ENCODE results near the gene DUSP16.
"Not testable (repeated sequence)": the region's sequence is repeated elsewhere in the genome, so short reads cannot be mapped to it uniquely, and the experiment has no call there.

The DUSP16 gene

GRCh38 chr12:12531194-12531593 is 31.5 kb downstream of the DUSP16 start:
- H3K4me3 ChIP-seq (ENCODE audit: low read depth, low read length): no peak overlapping the region
- TF ChIP-seq, protein P1, sequence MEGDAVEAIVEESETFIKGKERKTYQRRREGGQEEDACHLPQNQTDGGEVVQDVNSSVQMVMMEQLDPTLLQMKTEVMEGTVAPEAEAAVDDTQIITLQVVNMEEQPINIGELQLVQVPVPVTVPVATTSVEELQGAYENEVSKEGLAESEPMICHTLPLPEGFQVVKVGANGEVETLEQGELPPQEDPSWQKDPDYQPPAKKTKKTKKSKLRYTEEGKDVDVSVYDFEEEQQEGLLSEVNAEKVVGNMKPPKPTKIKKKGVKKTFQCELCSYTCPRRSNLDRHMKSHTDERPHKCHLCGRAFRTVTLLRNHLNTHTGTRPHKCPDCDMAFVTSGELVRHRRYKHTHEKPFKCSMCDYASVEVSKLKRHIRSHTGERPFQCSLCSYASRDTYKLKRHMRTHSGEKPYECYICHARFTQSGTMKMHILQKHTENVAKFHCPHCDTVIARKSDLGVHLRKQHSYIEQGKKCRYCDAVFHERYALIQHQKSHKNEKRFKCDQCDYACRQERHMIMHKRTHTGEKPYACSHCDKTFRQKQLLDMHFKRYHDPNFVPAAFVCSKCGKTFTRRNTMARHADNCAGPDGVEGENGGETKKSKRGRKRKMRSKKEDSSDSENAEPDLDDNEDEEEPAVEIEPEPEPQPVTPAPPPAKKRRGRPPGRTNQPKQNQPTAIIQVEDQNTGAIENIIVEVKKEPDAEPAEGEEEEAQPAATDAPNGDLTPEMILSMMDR (IDR thresholded peaks at IDR 0.05; ENCODE audit: low read depth, low read length, missing control alignments): no peak
- no peak for DNase-seq (ENCODE audit: low read depth)

DNA sequence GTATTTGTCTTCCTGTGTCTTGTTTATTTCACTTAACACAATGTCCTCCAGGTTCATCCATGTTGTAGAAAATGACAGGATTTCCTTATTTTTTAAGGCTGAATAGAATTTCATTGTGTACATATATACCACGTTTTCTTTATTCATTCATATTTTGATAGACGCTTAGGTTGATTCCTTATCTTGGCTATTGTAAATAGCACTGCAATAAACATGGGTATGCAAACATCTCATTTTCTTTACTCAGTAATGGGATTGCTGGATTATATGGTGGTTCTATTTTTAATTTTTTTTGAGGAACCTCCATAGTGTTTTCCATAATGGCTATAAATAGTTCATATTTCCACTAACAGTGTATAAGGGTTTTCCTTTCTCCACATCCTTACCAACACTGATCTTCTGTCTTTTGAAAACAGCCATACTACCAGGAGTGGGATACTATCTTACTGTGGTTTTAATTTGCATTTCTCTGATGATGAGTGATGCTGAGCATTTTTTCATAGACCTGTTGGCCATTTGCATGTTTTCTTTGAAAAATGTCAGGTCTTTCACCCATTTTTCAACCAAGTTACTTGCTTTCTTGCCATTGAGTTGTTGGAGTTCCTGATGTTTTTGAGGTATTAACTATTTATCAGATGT is 32.8 kb downstream of the DUSP16 start:
- TF ChIP-seq, protein P1 (IDR thresholded peaks at IDR 0.05; ENCODE audit: low read depth, low read length, missing control alignments): no peak
- H3K4me3 ChIP-seq (ENCODE audit: low read depth, low read length): no peak overlapping the region
- DNase-seq (ENCODE audit: low read depth): no peak

DNA sequence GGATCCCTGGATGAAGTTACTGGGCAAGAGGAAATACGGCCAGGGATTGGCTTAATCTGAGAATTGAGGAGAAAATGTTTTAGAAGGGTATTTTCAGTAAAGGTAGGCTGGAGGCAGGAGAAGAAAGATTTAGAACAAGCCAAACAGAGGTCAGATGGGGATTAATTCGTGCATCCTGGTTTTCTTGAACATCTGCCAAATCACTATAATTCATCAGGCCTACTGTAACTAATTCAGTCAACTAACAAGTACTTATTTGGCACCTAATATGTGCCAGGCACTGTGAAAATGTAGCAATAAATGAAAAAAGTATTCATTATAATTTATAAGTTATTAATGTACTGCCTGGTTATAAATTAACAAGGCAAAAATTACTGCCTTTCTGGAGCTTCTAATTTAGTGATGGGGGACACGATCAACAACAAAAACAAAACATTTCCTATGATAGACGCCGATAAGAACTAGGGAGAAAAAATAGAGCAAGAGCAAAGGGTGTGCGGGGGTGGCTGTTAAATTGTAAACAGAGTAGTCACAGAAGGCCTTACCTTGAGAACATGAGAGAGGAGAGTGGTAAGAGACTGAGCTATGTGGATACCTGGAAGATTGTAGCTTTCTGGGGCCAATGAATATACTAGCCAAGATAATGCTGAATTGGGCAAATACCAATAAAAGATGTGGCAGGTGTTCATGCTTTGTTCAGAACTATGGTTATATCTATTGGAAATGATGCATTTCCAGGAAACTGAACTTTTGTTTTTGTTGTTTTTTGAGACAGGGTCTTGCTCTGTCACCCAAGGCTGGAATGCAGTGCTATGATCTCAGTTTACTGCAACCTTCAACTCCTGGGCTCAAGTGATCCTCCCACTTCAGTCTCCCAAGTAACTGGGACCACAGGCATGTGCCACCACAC is 34.0 kb downstream of the DUSP16 start:
- no peak for DNase-seq (ENCODE audit: low read depth)
- TF ChIP-seq, protein P1 (IDR thresholded peaks at IDR 0.05; ENCODE audit: low read depth, low read length, missing control alignments): no peak
- H3K4me3 ChIP-seq (ENCODE audit: low read depth, low read length): no peak overlapping the region

DNA sequence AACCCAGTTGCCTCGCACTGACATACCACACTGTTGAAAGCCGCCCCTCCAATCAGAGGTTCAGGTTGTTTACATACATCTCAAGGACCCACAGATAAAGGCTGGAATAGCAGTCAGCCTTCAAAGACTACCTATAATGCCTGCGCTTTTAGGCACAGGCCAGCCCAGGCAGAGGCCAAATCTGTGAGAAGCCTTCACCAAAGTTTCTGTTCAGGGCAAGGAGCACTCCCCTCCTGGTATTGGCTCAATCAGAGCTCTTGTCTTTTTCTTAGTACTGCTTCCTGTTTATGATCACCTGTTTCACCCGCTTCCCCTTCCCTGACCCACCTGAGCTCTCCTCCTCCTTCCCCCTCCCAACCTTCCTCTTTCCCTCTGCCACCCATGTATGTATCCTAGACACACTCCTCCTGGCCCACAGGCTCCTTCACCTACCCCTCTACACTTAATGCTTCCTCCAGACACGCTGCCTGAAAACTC is 34.8 kb downstream of the DUSP16 start:
- no peak overlapping the region for H3K4me3 ChIP-seq (ENCODE audit: low read depth, low read length)
- DNase-seq (ENCODE audit: low read depth): no peak
- TF ChIP-seq, protein P1 (IDR thresholded peaks at IDR 0.05; ENCODE audit: low read depth, low read length, missing control alignments): no peak

DNA sequence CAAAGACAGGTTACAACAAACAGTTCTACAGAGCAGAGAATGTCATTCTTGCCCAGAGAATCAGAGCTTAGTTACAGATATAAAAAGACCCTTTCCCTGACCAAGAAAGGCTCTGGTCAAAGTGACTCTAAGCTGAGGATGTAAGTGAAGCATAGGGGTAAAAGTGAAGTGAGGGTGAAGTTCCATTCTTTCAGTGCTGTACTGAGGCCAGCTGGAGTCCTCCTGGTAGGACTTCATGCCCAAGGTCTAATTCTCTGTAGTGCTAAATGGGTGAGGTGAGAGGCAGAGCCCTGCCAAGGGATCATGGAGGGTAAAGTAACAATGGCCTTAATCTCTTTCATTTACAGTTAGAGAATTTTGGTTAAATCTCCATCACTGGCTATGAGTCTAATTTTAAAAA is 38.5 kb downstream of the DUSP16 start:
- TF ChIP-seq, protein P1 (IDR thresholded peaks at IDR 0.05; ENCODE audit: low read depth, low read length, missing control alignments): no peak
- no peak overlapping the region for H3K4me3 ChIP-seq (ENCODE audit: low read depth, low read length)
- no peak for DNase-seq (ENCODE audit: low read depth)

DNA sequence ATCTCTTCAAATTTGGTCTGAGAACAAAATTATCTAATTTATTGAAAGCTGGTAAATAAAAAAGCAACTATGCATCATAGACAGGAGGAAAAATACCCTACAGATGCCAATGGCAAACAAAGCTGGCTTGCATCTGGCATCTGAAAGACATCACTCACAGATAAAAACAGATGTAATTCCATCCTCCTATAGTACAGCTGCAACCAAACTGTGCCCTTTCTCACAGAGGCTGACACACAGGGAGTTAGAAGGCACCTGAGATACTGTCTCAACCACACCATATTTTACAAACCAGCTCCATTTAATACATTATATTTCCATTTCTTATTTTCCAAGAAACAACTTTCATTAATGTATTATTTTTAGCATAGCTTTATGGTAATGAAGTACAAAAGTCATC is 39.4 kb downstream of the DUSP16 start:
- DNase-seq (ENCODE audit: low read depth): no peak
- TF ChIP-seq, protein P1 (IDR thresholded peaks at IDR 0.05; ENCODE audit: low read depth, low read length, missing control alignments): no peak
- H3K4me3 ChIP-seq (ENCODE audit: low read depth, low read length): no peak overlapping the region

- H3K4me3 ChIP-seq (ENCODE audit: low read depth, low read length); DNase-seq (ENCODE audit: low read depth): not testable (repeated sequence)
Measured at GRCh38 chr12:12522657-12523056, 40.0 kb downstream of the DUSP16 start.

Measured in GM12864 (cell line).